ENCODE results near the gene STAB1.

Gene STAB1

GRCh38 chr3:52534281-52535183 lies 39.4 kb downstream of the STAB1 start:
- DNase-seq: peak; percentile 20
- Mint-ChIP-seq H3K36me3 (peaks cover 21% of the 10 kb centered on the region), H3K9me3 (no peaks in the 10 kb centered on the region), H3K27me3 (peaks cover 8% of the 10 kb centered on the region), H3K4me3 (peak overlapping the region; percentile 75), H3K27ac (no peak overlapping the region), H3K4me1 (peaks cover 49% of the 10 kb centered on the region)
- CTCF ChIA-PET: no interaction called here

GRCh38 chr3:52535411-52536111 lies 40.4 kb downstream of the STAB1 start:
- Mint-ChIP-seq H3K27ac (peak overlapping the region; percentile 2), H3K27me3 (peaks cover 8% of the 10 kb centered on the region), H3K4me1 (peaks cover 55% of the 10 kb centered on the region), H3K36me3 (peaks cover 23% of the 10 kb centered on the region), H3K9me3 (no peaks in the 10 kb centered on the region), H3K4me3 (peak overlapping the region; percentile 92)
- peak; percentile 19 for DNase-seq
- CTCF ChIA-PET: interaction anchor here (0.6 kb wide), 1 partner anchor 124 kb away, joined by 3 read pairs; no protein-coding TSS in a partner anchor

- H3K9me3 Mint-ChIP-seq: no peaks in the 10 kb centered on the region
- CTCF ChIA-PET: interaction anchor here (0.6 kb wide), 1 partner anchor 124 kb away, joined by 3 read pairs; no protein-coding TSS in a partner anchor
- peaks cover 25% of the 10 kb centered on the region for H3K36me3 Mint-ChIP-seq
- no peak overlapping the region for H3K27ac Mint-ChIP-seq
- no peak for DNase-seq
- peaks cover 8% of the 10 kb centered on the region for H3K27me3 Mint-ChIP-seq
- peaks cover 56% of the 10 kb centered on the region for H3K4me1 Mint-ChIP-seq
- H3K4me3 Mint-ChIP-seq: peak overlapping the region; percentile 92
These were observed 40.9 kb downstream of the STAB1 start for GRCh38 chr3:52536112-52536368.

- Mint-ChIP-seq H3K27ac (peak within 1 kb of the TSS; percentile 94), H3K9me3 (no peaks in the 10 kb centered on the region), H3K27me3 (peaks cover 8% of the 10 kb centered on the region), H3K36me3 (peaks cover 28% of the 10 kb centered on the region), H3K4me3 (peak within 1 kb of the TSS; percentile 92), H3K4me1 (peaks cover 56% of the 10 kb centered on the region)
- DNase-seq: peak; percentile 98
- CTCF ChIA-PET: interaction anchor here (0.6 kb wide), 1 partner anchor 123 kb away, joined by 3 read pairs; no protein-coding TSS in a partner anchor
These were observed 41.4 kb downstream of the STAB1 start, which contains the start of gene UQCC5 for GRCh38 chr3:52536369-52537164. Gene UQCC5, plus strand, starts transcription at chr3:52536605. Its CDS starts 151 bp downstream, at chr3:52536756.

- H3K27ac Mint-ChIP-seq: peak overlapping the region; percentile 94
- H3K9me3 Mint-ChIP-seq: no peaks in the 10 kb centered on the region
- peaks cover 56% of the 10 kb centered on the region for H3K4me1 Mint-ChIP-seq
- peaks cover 33% of the 10 kb centered on the region for H3K36me3 Mint-ChIP-seq
- DNase-seq: no peak
- peak overlapping the region; percentile 92 for H3K4me3 Mint-ChIP-seq
- CTCF ChIA-PET: no interaction called here
- H3K27me3 Mint-ChIP-seq: peaks cover 8% of the 10 kb centered on the region
These were observed 42.1 kb downstream of the STAB1 start for GRCh38 chr3:52537165-52537620.

GRCh38 chr3:52537726-52538421 lies 42.7 kb downstream of the STAB1 start:
- peaks cover 52% of the 10 kb centered on the region for H3K4me1 Mint-ChIP-seq
- peak overlapping the region; percentile 92 for H3K4me3 Mint-ChIP-seq
- no peak for DNase-seq
- H3K36me3 Mint-ChIP-seq: peaks cover 33% of the 10 kb centered on the region
- peaks cover 1% of the 10 kb centered on the region for H3K27me3 Mint-ChIP-seq
- CTCF ChIA-PET: no interaction called here
- peak overlapping the region; percentile 94 for H3K27ac Mint-ChIP-seq
- no peaks in the 10 kb centered on the region for H3K9me3 Mint-ChIP-seq

- CTCF ChIA-PET: no interaction called here
- Mint-ChIP-seq H3K27me3 (no peaks in the 10 kb centered on the region), H3K9me3 (no peaks in the 10 kb centered on the region), H3K27ac (peak overlapping the region; percentile 69), H3K4me3 (peak overlapping the region; percentile 34), H3K4me1 (peaks cover 52% of the 10 kb centered on the region), H3K36me3 (peaks cover 36% of the 10 kb centered on the region)
- DNase-seq: no peak
These were observed 44.0 kb downstream of the STAB1 start for GRCh38 chr3:52539010-52539653.

- H3K4me1 Mint-ChIP-seq: peaks cover 36% of the 10 kb centered on the region
These were observed 45.9 kb downstream of the STAB1 start for GRCh38 chr3:52541050-52541449.

GRCh38 chr3:52544937-52545336 lies 49.8 kb downstream of the STAB1 start:
- H3K4me3 Mint-ChIP-seq: no peak overlapping the region
- peaks cover 8% of the 10 kb centered on the region for H3K4me1 Mint-ChIP-seq
- H3K27me3 Mint-ChIP-seq: no peaks in the 10 kb centered on the region
- no peak for DNase-seq
- no peak overlapping the region for H3K27ac Mint-ChIP-seq
- H3K9me3 Mint-ChIP-seq: no peaks in the 10 kb centered on the region
- H3K36me3 Mint-ChIP-seq: peaks cover 39% of the 10 kb centered on the region
- CTCF ChIA-PET: no interaction called here

More at GRCh38 chr3:52541050-52541449, 45.9 kb downstream of the STAB1 start:
- CTCF ChIA-PET: interaction anchor here (1.0 kb wide), 1 partner anchor 22 kb away, joined by 4 read pairs; no protein-coding TSS in a partner anchor
- Mint-ChIP-seq H3K27me3 (no peaks in the 10 kb centered on the region), H3K9me3 (no peaks in the 10 kb centered on the region), H3K4me3 (no peak overlapping the region), H3K36me3 (peaks cover 47% of the 10 kb centered on the region), H3K27ac (no peak overlapping the region)
- no peak for DNase-seq

- Mint-ChIP-seq H3K27ac (no peak overlapping the region), H3K36me3 (peaks cover 45% of the 10 kb centered on the region), H3K9me3 (no peaks in the 10 kb centered on the region), H3K27me3 (no peaks in the 10 kb centered on the region), H3K4me3 (no peak overlapping the region), H3K4me1 (peaks cover 3% of the 10 kb centered on the region)
- DNase-seq: no peak
- CTCF ChIA-PET: no interaction called here
These were observed 51.2 kb downstream of the STAB1 start for GRCh38 chr3:52546111-52546901.

GRCh38 chr3:52547143-52547542 lies 52.0 kb downstream of the STAB1 start:
- Mint-ChIP-seq H3K4me1 (peaks cover 3% of the 10 kb centered on the region), H3K27me3 (no peaks in the 10 kb centered on the region), H3K36me3 (peaks cover 44% of the 10 kb centered on the region), H3K27ac (no peak overlapping the region), H3K9me3 (no peaks in the 10 kb centered on the region), H3K4me3 (no peak overlapping the region)
- no peak for DNase-seq
- CTCF ChIA-PET: no interaction called here

- CTCF ChIA-PET: no interaction called here
- Mint-ChIP-seq H3K27ac (no peak overlapping the region), H3K4me3 (no peak overlapping the region)
These were observed 56.0 kb downstream of the STAB1 start for GRCh38 chr3:52551118-52551517.

More at GRCh38 chr3:52551118-52551517, 56.0 kb downstream of the STAB1 start:
- H3K9me3 Mint-ChIP-seq: no peaks in the 10 kb centered on the region
- H3K4me1 Mint-ChIP-seq: peaks cover 3% of the 10 kb centered on the region
- DNase-seq: no peak
- no peaks in the 10 kb centered on the region for H3K27me3 Mint-ChIP-seq
- H3K36me3 Mint-ChIP-seq: peaks cover 44% of the 10 kb centered on the region

Data from activated naive CD4-positive, alpha-beta T cell treated with anti-CD3 and anti-CD28 coated beads, Interleukin-2, amount 10 ng/mL, durations not matched to agents 7 days and 5 days (primary cell).